Cardiac fibroblast (primary cell): ENCODE data around the gene PLA2G2D.

ENCODE experiments used
- DNase-seq, 2 donors: peaks; one replicate each; pipeline versions ENCODE4 v3.0.0 to v3.0.0-alpha.2; 2010; ENCODE audit warnings: low read depth in 2 of 2
- H3K4me3 ChIP-seq, 2 donors: replicated peaks in 1 of 2; 1 replicate in 1 of 2; 2 replicates in 1 of 2; pipeline ENCODE4 v1.5.1; 2011; ENCODE audit warnings: low read depth in 2 of 2, low read length in 2 of 2, mild to moderate bottlenecking in 2 of 2, moderate library complexity in 1 of 2
- CTCF ChIP-seq: IDR thresholded peaks from one replicate; pipeline ENCODE4 v1.5.1; 2011; ENCODE audit warnings: low read depth, mild to moderate bottlenecking, low read length, inconsistent platforms

Gene PLA2G2D

GRCh38 chr1:20115916-20116315 is 3.4 kb downstream of the PLA2G2D start:
- no peak for TF ChIP-seq CTCF
- no peak for DNase-seq
- H3K4me3 ChIP-seq = no peak overlapping the region

DNA sequence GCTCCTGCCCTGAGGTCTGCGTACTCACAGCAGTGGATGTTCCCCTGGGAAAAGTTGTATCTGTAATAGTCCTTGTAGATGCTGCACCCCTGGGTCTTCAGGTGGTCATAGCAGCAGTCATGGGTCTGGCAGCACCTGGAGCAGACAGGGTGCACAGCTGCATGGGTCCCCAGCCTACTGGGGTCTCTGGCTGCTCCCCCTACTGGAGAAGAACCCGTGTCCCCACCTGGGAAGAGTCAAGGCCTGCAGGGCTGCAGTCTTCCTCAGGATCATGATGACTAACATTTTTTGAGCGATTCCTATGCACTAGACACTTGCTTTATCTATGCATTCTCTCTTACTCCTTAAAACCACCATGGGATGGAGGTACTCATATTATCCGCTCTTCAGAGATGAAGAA is 3.9 kb downstream of the PLA2G2D start:
- DNase-seq = no peak

DNA sequence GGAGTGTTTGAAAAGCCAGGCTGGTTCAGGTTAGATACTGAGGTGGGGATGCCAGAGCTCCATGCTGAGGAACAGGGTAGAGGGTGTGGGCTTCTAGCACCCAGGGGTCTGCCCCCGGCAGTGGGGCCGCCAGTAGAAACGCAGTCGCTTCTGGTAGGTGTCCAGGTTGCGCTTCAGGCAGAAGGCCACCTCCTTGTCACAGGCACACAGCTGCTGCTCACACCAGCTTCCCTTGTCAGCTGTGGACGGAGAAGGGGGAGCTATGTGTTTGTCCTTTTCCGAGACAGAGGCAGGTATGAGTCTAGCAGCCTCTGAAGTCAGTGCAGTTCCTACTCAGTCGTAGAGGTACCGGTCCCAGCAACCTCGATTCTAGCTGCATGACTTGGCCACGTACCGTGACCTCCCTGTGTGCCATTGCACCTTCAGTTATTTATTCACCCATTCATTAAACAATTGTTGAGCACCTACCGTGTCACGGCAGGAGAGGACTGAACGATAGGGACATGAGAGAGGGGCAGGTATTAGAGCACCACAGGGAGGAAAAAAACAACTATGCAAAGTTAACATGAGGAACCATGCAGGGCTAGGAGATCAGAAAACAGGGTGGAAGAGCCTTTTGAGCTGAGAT is 5.2 kb downstream of the PLA2G2D start:
- TF ChIP-seq CTCF = no peak
- DNase-seq = no peak

More for the DNA sequence above, 3.9 kb downstream of the PLA2G2D start:
- TF ChIP-seq CTCF = no peak
- no peak overlapping the region for H3K4me3 ChIP-seq

GRCh38 chr1:20112279-20113000 is 6.9 kb downstream of the PLA2G2D start:
- no peak for TF ChIP-seq CTCF

More for the DNA sequence above, 5.2 kb downstream of the PLA2G2D start:
- H3K4me3 ChIP-seq = no peak overlapping the region

DNA sequence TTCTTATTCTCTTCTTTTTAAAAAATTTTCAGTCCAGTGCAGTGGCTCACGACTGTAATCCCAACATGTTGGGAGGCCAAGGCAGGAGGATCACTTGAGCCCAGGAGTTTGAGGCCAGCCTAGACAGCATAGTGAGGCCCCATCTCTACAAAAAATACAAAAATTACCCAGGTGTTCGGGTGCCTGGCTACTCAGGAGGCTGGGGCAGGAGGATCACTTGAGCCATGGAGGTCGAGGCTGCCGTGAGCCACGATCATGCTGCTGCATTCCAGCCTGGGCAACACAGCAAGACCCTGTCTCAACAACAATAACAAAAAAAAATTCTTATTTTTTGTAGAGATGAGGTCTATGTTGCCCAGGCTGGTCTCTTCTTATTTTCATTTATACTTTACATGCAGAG is 7.9 kb downstream of the PLA2G2D start:
- TF ChIP-seq CTCF = no peak
- no peak for DNase-seq
- H3K4me3 ChIP-seq = no peak overlapping the region

More at GRCh38 chr1:20112279-20113000, 6.9 kb downstream of the PLA2G2D start:
- peak in 1 of 2 donors; percentile 15 for DNase-seq
- H3K4me3 ChIP-seq = no peak overlapping the region

DNA sequence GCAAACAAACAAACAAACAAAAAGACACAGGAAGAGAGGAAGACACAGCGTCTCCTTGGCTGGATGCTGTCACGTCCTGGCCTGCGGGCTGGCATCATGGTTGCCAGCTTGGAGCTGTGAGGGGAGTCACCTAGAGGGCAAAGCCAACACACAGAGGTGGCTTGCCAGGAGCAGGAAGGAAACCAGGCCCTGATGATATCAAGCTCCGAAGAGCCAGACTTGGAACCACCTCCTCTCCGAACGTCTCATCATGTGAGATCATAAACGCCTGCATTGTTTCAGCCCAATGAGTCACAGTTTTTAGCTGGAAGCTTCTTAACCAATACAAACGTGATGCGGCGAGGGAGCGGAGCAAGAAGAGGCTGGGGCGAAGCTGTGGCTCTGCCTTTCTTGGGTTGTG is 8.7 kb downstream of the PLA2G2D start:
- no peak for TF ChIP-seq CTCF
- H3K4me3 ChIP-seq = no peak overlapping the region
- DNase-seq = peak; percentile 91 to 92
